ENCODE data around the gene ATRIP. TPM values are rescaled to one million over a fixed set of nuclear protein-coding genes. Genes with fewer than 3 reads are reported as not detected.
"Not testable (repeated sequence)": the region's sequence is repeated elsewhere in the genome, so short reads cannot be mapped to it uniquely, and the experiment has no call there.

Gene ATRIP
- total RNA-seq, 2 experiments from 2014 or later, result 16.3 to 24.5 TPM

DNA sequence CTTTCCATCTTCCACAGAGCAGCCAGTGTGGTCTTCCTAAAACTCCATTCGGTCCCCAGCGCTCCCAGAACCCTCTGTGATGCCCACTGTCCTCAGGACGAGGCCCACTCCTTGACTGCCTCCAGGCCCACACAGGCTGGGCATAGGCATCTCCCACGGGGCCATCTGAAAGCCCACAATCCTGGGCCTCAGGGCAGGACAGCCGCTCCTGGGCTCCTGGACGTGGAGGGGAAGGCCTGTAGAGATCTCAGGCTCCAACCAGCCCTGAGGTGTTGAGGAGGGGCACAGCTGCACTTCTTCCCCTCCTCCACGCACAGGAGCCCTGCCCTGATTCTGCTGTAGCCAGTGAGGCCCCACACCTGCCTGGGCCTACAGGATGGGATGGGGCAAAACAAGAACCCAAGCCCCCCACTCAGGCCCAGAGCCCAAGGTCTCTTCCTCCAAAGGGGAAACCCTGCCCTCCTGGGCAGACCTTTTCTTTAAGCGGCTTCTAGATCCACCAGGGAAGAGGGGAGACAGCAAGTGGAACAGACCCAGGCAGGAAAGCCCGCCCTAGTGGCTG lies 31.5 kb downstream of the ATRIP start:
- no TSS peak for BruUV-seq (replicated peaks)
- no peaks in the 10 kb centered on the region for H3K9me2 ChIP-seq (ENCODE audit: insufficient read depth, low read length)
- H3K4me3 ChIP-seq (ENCODE audit: low read depth, low read length, poor library complexity, severe bottlenecking), result no peak overlapping the region
- no peak overlapping the region for H2AFZ ChIP-seq (ENCODE audit: low read length)
- no peaks in the 10 kb centered on the region for H3K79me2 ChIP-seq (ENCODE audit: insufficient read depth, low read depth, low read length)
- intact Hi-C loops (cut with micrococcal nuclease; ENCODE audit: unreplicated experiment), result no loop called here
- no peaks in the 10 kb centered on the region for H3K9me3 ChIP-seq (ENCODE audit: low read length)
- H3K36me3 ChIP-seq (ENCODE audit: insufficient read depth, low read length), result no peaks in the 10 kb centered on the region
- CTCF ChIA-PET (ENCODE audit: unreplicated experiment), result no interaction called here
- H3K4me2 ChIP-seq (ENCODE audit: low read length), result no peak overlapping the region; the same call in 1 of the 2 replicates
- no peak for DNase-seq (ENCODE audit: low spot score)
- H4K20me1 ChIP-seq (ENCODE audit: insufficient read depth, low read length), result no peaks in the 10 kb centered on the region
- POLR2A ChIA-PET, result no interaction called here
- H3K4me1 ChIP-seq (ENCODE audit: insufficient read depth, low read length, poor library complexity, severe bottlenecking), result peaks cover 23% of the 10 kb centered on the region
- TF ChIP-seq, protein P1, sequence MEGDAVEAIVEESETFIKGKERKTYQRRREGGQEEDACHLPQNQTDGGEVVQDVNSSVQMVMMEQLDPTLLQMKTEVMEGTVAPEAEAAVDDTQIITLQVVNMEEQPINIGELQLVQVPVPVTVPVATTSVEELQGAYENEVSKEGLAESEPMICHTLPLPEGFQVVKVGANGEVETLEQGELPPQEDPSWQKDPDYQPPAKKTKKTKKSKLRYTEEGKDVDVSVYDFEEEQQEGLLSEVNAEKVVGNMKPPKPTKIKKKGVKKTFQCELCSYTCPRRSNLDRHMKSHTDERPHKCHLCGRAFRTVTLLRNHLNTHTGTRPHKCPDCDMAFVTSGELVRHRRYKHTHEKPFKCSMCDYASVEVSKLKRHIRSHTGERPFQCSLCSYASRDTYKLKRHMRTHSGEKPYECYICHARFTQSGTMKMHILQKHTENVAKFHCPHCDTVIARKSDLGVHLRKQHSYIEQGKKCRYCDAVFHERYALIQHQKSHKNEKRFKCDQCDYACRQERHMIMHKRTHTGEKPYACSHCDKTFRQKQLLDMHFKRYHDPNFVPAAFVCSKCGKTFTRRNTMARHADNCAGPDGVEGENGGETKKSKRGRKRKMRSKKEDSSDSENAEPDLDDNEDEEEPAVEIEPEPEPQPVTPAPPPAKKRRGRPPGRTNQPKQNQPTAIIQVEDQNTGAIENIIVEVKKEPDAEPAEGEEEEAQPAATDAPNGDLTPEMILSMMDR (conservative IDR thresholded peaks at IDR 0.05; ENCODE audit: low read length), result no peak
- no peak for TF ChIP-seq EZH2phosphoT487 (IDR thresholded peaks at IDR 0.05; ENCODE audit: borderline replicate concordance, low read depth, low read length)
- H3K27ac ChIP-seq (ENCODE audit: low read depth, low read length, poor library complexity, severe bottlenecking), result no peak overlapping the region

DNA sequence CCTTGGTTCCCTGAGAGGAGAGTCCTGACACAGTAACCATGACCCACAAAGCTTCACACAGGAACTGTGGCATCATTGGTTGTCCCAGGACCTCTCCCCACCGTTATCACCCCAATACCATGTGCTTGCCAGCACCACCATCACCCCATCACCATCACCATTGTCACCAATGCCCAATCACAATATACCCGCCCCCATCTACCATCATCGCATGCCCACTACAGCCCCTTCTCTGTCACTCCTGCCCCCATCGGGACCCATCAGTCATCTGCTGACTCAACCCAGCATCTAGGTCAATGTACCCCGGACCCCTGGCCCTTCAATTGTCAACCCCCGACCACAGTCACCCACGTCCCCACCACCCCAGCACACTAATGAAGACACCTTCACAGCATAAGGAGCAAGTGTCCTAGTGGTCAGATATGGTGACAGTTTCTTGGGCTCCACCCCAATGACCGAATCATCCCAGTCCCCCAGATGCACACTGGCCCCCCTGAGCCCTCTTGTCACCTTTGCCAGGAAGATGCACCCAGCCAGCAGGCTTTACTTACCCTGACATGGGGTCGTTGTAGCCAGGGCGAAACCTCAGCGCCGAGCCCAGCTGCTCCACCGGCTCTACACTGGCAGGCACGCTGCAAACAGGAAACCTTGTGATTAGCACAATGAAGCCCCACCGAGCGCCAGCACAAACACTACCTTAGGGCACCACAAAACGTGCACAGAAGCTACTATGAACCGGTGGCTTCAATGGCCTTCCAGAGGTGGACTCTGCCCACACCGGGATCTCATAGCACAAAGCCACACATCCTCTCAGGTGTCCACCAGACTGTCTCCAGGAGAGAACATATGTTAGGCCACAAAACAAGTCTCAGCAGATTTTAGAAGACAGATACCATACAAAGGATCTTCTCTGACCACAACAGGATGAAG lies 32.4 kb downstream of the ATRIP start:
- no TSS peak for BruUV-seq (replicated peaks)
- peak; percentile 50 for DNase-seq (ENCODE audit: low spot score)
- H3K4me2 ChIP-seq (ENCODE audit: low read length), result peak overlapping the region; percentile 40
- H3K9me2 ChIP-seq (ENCODE audit: insufficient read depth, low read length), result no peaks in the 10 kb centered on the region
- no peaks in the 10 kb centered on the region for H4K20me1 ChIP-seq (ENCODE audit: insufficient read depth, low read length)
- H3K36me3 ChIP-seq (ENCODE audit: insufficient read depth, low read length), result no peaks in the 10 kb centered on the region
- POLR2A ChIA-PET, result interaction anchor here (0.6 kb wide), 1 partner anchor 67 kb away, joined by 3 read pairs; no protein-coding TSS in a partner anchor
- peak overlapping the region; percentile 42 for H3K27ac ChIP-seq (ENCODE audit: low read depth, low read length, poor library complexity, severe bottlenecking)
- no peaks in the 10 kb centered on the region for H3K9me3 ChIP-seq (ENCODE audit: low read length)
- CTCF ChIA-PET (ENCODE audit: unreplicated experiment), result no interaction called here
- H2AFZ ChIP-seq (ENCODE audit: low read length), result peak overlapping the region; percentile 98
- H3K4me1 ChIP-seq (ENCODE audit: insufficient read depth, low read length, poor library complexity, severe bottlenecking), result peaks cover 15% of the 10 kb centered on the region
- peak overlapping the region; percentile 22 for H3K4me3 ChIP-seq (ENCODE audit: low read depth, low read length, poor library complexity, severe bottlenecking)
- TF ChIP-seq, protein P1 (conservative IDR thresholded peaks at IDR 0.05; ENCODE audit: low read length), result no peak
- TF ChIP-seq EZH2phosphoT487 (IDR thresholded peaks at IDR 0.05; ENCODE audit: borderline replicate concordance, low read depth, low read length), result no peak
- intact Hi-C loops (cut with micrococcal nuclease; ENCODE audit: unreplicated experiment), result no loop called here
- H3K79me2 ChIP-seq (ENCODE audit: insufficient read depth, low read depth, low read length), result no peaks in the 10 kb centered on the region

DNA sequence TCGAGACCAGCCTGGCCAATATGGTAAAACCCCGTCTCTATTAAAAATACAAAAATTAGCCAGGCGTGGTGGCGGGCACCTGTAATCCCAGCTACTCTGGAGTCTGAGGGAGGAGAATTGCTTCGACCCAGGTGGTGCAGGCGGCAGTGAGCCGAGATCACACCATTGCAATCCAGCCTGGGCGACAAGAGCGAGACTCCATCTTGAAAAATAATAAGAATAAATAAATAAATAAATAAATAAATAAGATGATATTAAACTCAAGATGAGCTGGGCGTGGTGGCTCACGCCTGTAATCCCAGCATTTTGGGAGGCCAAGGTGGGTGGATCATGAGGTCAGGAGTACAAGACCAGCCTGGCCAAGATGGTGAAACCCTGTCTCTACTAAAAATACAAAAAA lies 34.4 kb downstream of the ATRIP start:
- H4K20me1 ChIP-seq (ENCODE audit: insufficient read depth, low read length); H3K4me2 ChIP-seq (ENCODE audit: low read length); H3K9me3 ChIP-seq (ENCODE audit: low read length); H3K27ac ChIP-seq (ENCODE audit: low read depth, low read length, poor library complexity, severe bottlenecking); H3K4me3 ChIP-seq (ENCODE audit: low read depth, low read length, poor library complexity, severe bottlenecking); H2AFZ ChIP-seq (ENCODE audit: low read length); H3K9me2 ChIP-seq (ENCODE audit: insufficient read depth, low read length); H3K36me3 ChIP-seq (ENCODE audit: insufficient read depth, low read length); intact Hi-C loops (cut with micrococcal nuclease; ENCODE audit: unreplicated experiment); POLR2A ChIA-PET; CTCF ChIA-PET (ENCODE audit: unreplicated experiment); BruUV-seq (replicated peaks); DNase-seq (ENCODE audit: low spot score); H3K79me2 ChIP-seq (ENCODE audit: insufficient read depth, low read depth, low read length): not testable (repeated sequence)
- peaks cover 23% of the 10 kb centered on the region for H3K4me1 ChIP-seq (ENCODE audit: insufficient read depth, low read length, poor library complexity, severe bottlenecking)

DNA sequence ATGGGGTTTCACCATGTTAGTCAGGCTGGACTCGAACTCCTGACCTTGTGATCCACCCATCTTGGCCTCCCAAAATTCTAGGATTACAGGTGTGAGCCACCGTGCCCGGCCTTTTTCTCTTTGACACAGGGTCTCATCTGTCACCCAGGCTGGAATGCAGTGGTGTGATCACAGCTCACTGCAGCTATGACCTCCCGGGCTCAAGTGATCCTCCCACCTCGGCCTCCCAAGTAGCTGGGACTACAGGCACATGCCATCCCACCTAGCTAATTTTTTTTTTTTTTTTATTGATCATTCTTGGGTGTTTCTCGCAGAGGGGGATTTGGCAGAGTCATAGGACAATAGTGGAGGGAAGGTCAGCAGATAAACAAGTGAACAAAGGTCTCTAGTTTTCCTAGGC lies 36.3 kb downstream of the ATRIP start:
- H4K20me1 ChIP-seq (ENCODE audit: insufficient read depth, low read length); H3K9me3 ChIP-seq (ENCODE audit: low read length); H3K9me2 ChIP-seq (ENCODE audit: insufficient read depth, low read length); H3K36me3 ChIP-seq (ENCODE audit: insufficient read depth, low read length); CTCF ChIA-PET (ENCODE audit: unreplicated experiment); intact Hi-C loops (cut with micrococcal nuclease; ENCODE audit: unreplicated experiment); H3K27ac ChIP-seq (ENCODE audit: low read depth, low read length, poor library complexity, severe bottlenecking); BruUV-seq (replicated peaks); H3K4me2 ChIP-seq (ENCODE audit: low read length); H3K79me2 ChIP-seq (ENCODE audit: insufficient read depth, low read depth, low read length); DNase-seq (ENCODE audit: low spot score); H2AFZ ChIP-seq (ENCODE audit: low read length); H3K4me3 ChIP-seq (ENCODE audit: low read depth, low read length, poor library complexity, severe bottlenecking): not testable (repeated sequence)
- POLR2A ChIA-PET, result interaction anchor here (1.0 kb wide), 1 partner anchor 24 kb away, joined by 4 read pairs; no protein-coding TSS in a partner anchor
- H3K4me1 ChIP-seq (ENCODE audit: insufficient read depth, low read length, poor library complexity, severe bottlenecking), result peaks cover 23% of the 10 kb centered on the region

Data from OCI-LY7 (cell line).